A673 (cell line): ENCODE data around the gene OR51E2. TPM values are rescaled to one million over a fixed set of nuclear protein-coding genes. Genes with fewer than 3 reads are reported as not detected.

Source experiments
- BruUV-seq: library from RNA; stranded (reverse); fragments of 400-500 nt; replicated peaks from 2 replicates; lab custom pipeline; 2021; lab: Mats Ljungman, UMichigan
- CTCF ChIA-PET: fragments of 300-600 bp; sonication (Branson Sonifier 250); formaldehyde crosslinking; loops from one replicate; lab custom pipeline; 2022; ENCODE audit warnings: antibody characterized with exemption; lab: Charles Lee
- POLR2A ChIA-PET: fragments of 300-600 bp; sonication (Branson Sonifier 250); formaldehyde crosslinking; loops from one replicate; lab custom pipeline; 2022; ENCODE audit warnings: antibody characterized with exemption; ENCODE audit not compliant: low non-redundant PET; lab: Charles Lee
- DNase-seq: peaks from one replicate; pipeline ENCODE4 v3.0.0-alpha.2; 2015; ENCODE audit warnings: low spot score
- H3K27ac ChIP-seq: fragments of 200-600 bp; sonication (generic); 2 replicates; pipeline ENCODE4 v1.5.1; 2016; ENCODE audit warnings: mixed run types, low read depth, mild to moderate bottlenecking, mixed read lengths, antibody characterized with exemption, low read length; ENCODE audit not compliant: poor library complexity, severe bottlenecking
- H3K27me3 ChIP-seq: fragments of 200-600 bp; sonication (generic); replicated peaks from 2 replicates; pipeline ENCODE4 v1.6.1; 2017; ENCODE audit warnings: mixed run types, low read depth, mild to moderate bottlenecking, mixed read lengths, antibody characterized with exemption, low read length; ENCODE audit not compliant: insufficient read depth, poor library complexity
- H3K36me3 ChIP-seq: fragments of 200-600 bp; sonication (generic); 2 replicates; pipeline ENCODE4 v1.6.1; 2016; ENCODE audit warnings: mixed run types, mild to moderate bottlenecking, mixed read lengths, antibody characterized with exemption, low read length; ENCODE audit not compliant: insufficient read depth, poor library complexity, severe bottlenecking
- H3K4me1 ChIP-seq: fragments of 200-600 bp; sonication (generic); 2 replicates; pipeline ENCODE4 v1.6.1; 2017; ENCODE audit warnings: mixed run types, mild to moderate bottlenecking, mixed read lengths, antibody characterized with exemption, low read length; ENCODE audit not compliant: insufficient read depth, poor library complexity, severe bottlenecking
- H3K4me3 ChIP-seq: fragments of 200-600 bp; sonication (generic); 2 replicates; pipeline ENCODE4 v1.5.1; 2016; ENCODE audit warnings: low read depth, mixed run types, mild to moderate bottlenecking, mixed read lengths, low read length; ENCODE audit not compliant: poor library complexity, severe bottlenecking
- H3K9me3 ChIP-seq: fragments of 200-600 bp; sonication (generic); 2 replicates; pipeline ENCODE4 v1.6.1; 2016; ENCODE audit warnings: mixed run types, low read depth, mild to moderate bottlenecking, mixed read lengths, antibody characterized with exemption, low read length; ENCODE audit not compliant: poor library complexity, severe bottlenecking
- CTCF ChIP-seq: fragments of 300-800, 200-600 bp; sonication (generic); conservative IDR thresholded peaks from 2 replicates; pipeline ENCODE4 v1.5.1; 2017; ENCODE audit warnings: low read depth, mild to moderate bottlenecking, antibody characterized with exemption, low read length, moderate library complexity, mixed read lengths
- EZH2 ChIP-seq: fragments of 200-600 bp; sonication (generic); IDR thresholded peaks from 2 replicates; pipeline ENCODE4 v1.6.1; 2017; ENCODE audit warnings: borderline replicate concordance, low read depth, mild to moderate bottlenecking, mixed read lengths, antibody characterized with exemption, low read length; ENCODE audit not compliant: poor library complexity, severe bottlenecking
- intact Hi-C: fragments of 100-400 bp; cut with micrococcal nuclease; formaldehyde crosslinking; loops from one replicate; pipeline ENCODE4 v1.10.0; 2022; ENCODE audit not compliant: unreplicated experiment
- total RNA-seq: library from RNA; stranded (reverse); gene quantifications from 2 replicates; pipeline ENCODE4 v1.2.3, GENCODE V29; 2021

The OR51E2 gene
- total RNA-seq, 1 experiment from 2014 or later, result not detected

- H3K9me3 ChIP-seq, result no peaks in the 10 kb centered on the region
- H3K36me3 ChIP-seq, result no peaks in the 10 kb centered on the region
- no peak for TF ChIP-seq EZH2
- TF ChIP-seq CTCF, result no peak
- no peak overlapping the region for H3K27ac ChIP-seq
- BruUV-seq, result no TSS peak
- CTCF ChIA-PET, result no interaction called here
- H3K4me3 ChIP-seq, result no peak overlapping the region
- no peak for DNase-seq
- no peaks in the 10 kb centered on the region for H3K4me1 ChIP-seq
- POLR2A ChIA-PET, result no interaction called here
- intact Hi-C loops, result no loop called here
- no peaks in the 10 kb centered on the region for H3K27me3 ChIP-seq
Measured at GRCh38 chr11:4643076-4643475, 54.6 kb downstream of the OR51E2 start.

DNA sequence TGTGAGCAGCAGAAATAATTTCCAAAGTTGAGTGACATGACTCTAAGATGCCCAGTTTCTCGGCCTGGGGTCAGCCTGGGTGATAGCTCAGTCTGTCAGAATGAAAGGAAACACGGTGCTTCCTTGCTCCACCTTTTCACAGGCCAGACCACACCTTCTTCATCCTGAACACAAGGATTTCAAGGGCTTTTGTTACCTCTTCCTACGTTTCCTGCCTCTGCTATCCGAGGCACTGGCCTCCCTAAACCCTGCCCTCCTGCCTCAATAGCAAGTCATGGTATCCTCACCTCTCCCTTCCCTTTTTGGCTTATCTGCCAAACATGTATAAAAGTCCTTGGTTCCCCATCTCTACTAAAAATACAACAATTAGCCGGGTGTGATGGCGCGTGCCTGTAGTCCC is 55.6 kb downstream of the OR51E2 start:
- intact Hi-C loops, result no loop called here
- Histone ChIP-seq H3K4me1 (no peaks in the 10 kb centered on the region), H3K36me3 (no peaks in the 10 kb centered on the region), H3K27ac (no peak overlapping the region), H3K4me3 (no peak overlapping the region), H3K27me3 (peaks cover 9% of the 10 kb centered on the region), H3K9me3 (no peaks in the 10 kb centered on the region)
- ChIA-PET CTCF (no interaction called here), POLR2A (no interaction called here)
- TF ChIP-seq CTCF, result no peak
- no peak for TF ChIP-seq EZH2
- no peak for DNase-seq
- BruUV-seq, result no TSS peak

GRCh38 chr11:4641501-4641900 is 56.2 kb downstream of the OR51E2 start:
- intact Hi-C loops, result no loop called here
- ChIA-PET CTCF (no interaction called here), POLR2A (no interaction called here)

More at GRCh38 chr11:4641501-4641900, 56.2 kb downstream of the OR51E2 start:
- H3K27me3 ChIP-seq, result peaks cover 9% of the 10 kb centered on the region
- no peaks in the 10 kb centered on the region for H3K36me3 ChIP-seq
- H3K27ac ChIP-seq, result no peak overlapping the region
- TF ChIP-seq EZH2, result no peak
- TF ChIP-seq CTCF, result no peak
- no peaks in the 10 kb centered on the region for H3K9me3 ChIP-seq
- H3K4me3 ChIP-seq, result no peak overlapping the region
- H3K4me1 ChIP-seq, result no peaks in the 10 kb centered on the region
- no TSS peak for BruUV-seq
- no peak for DNase-seq
